Measurements from ENCODE around the gene ADGRA1. TPM values are rescaled to one million over a fixed set of nuclear protein-coding genes. Genes with fewer than 3 reads are reported as not detected.

Gene ADGRA1
- polyA plus RNA-seq, 3 donors: 1.3 to 2.4 (median 1.9) TPM

GRCh38 chr10:133094866-133095265, 7.1 kb downstream of the ADGRA1 start:
- DNase-seq: no peak

GRCh38 chr10:133095586-133095985, 7.9 kb downstream of the ADGRA1 start:
- no peak for DNase-seq

GRCh38 chr10:133096616-133097269, 9.0 kb downstream of the ADGRA1 start:
- no peak for DNase-seq

- no peak for DNase-seq
These were observed 9.7 kb downstream of the ADGRA1 start for GRCh38 chr10:133097418-133097817.

- no peak for DNase-seq
These were observed 10.2 kb downstream of the ADGRA1 start for GRCh38 chr10:133097961-133098360.

GRCh38 chr10:133098426-133099124, 10.9 kb downstream of the ADGRA1 start:
- DNase-seq: no peak

- DNase-seq: no peak
These were observed 11.8 kb downstream of the ADGRA1 start for GRCh38 chr10:133099571-133099970.

- no peak for DNase-seq
These were observed 12.5 kb downstream of the ADGRA1 start for GRCh38 chr10:133100186-133100585.

GRCh38 chr10:133100706-133101415, 13.1 kb downstream of the ADGRA1 start:
- peak; percentile 57 for DNase-seq

- DNase-seq: no peak
These were observed 13.7 kb downstream of the ADGRA1 start for GRCh38 chr10:133101416-133101810.

- no peak for DNase-seq
These were observed 14.8 kb downstream of the ADGRA1 start for GRCh38 chr10:133102415-133103095.

- no peak for DNase-seq
These were observed 15.7 kb downstream of the ADGRA1 start for GRCh38 chr10:133103311-133103910.

- no peak for DNase-seq
These were observed 16.6 kb downstream of the ADGRA1 start for GRCh38 chr10:133104068-133104962.

GRCh38 chr10:133104963-133105640, 17.4 kb downstream of the ADGRA1 start:
- no peak for DNase-seq

GRCh38 chr10:133105686-133106390, 18.1 kb downstream of the ADGRA1 start:
- DNase-seq: no peak

GRCh38 chr10:133106516-133106915, 18.8 kb downstream of the ADGRA1 start:
- no peak for DNase-seq

- no peak for DNase-seq
These were observed 19.7 kb downstream of the ADGRA1 start for GRCh38 chr10:133107442-133107841.

GRCh38 chr10:133109711-133110110, 22.0 kb downstream of the ADGRA1 start:
- DNase-seq: no peak

- DNase-seq: no peak
These were observed 22.4 kb downstream of the ADGRA1 start for GRCh38 chr10:133110133-133110532.

All from renal pelvis (tissue), 4 donors.